HCT116 (cell line): ENCODE measurements around the gene NFKB1. TPM values are rescaled to one million over a fixed set of nuclear protein-coding genes. Genes with fewer than 3 reads are reported as not detected.

Experiments
- ATAC-seq: fragments of 200-7000 bp; cut with Tn5 transposase; 2 replicates; pipeline ENCODE4 v1.9.1; 2020; ENCODE audit warnings: mild to moderate bottlenecking, moderate library complexity
- BruUV-seq: library from RNA; stranded (reverse); fragments of 400-500 nt; replicated peaks from 2 replicates; lab custom pipeline; 2021; lab: Mats Ljungman, UMichigan
- CTCF ChIA-PET: fragments of 300-600 bp; sonication (Branson Sonifier 250); formaldehyde crosslinking; loops from one replicate; lab custom pipeline; 2021; ENCODE audit warnings: antibody characterized with exemption; lab: Charles Lee
- POLR2A ChIA-PET: fragments of 300-600, 350-600 bp; sonication (Branson Sonifier 250); formaldehyde crosslinking; loops from one replicate; lab custom pipeline; 2021; ENCODE audit warnings: antibody characterized with exemption; lab: Charles Lee
- RAD21 ChIA-PET, 2 experiments: fragments of 300-600 bp; sonication (Branson Sonifier 250); formaldehyde crosslinking; loops; one replicate each; lab custom pipeline; 2023; ENCODE audit warnings: low total read pairs in 2 of 2; ENCODE audit not compliant: uncharacterized antibody in 2 of 2, unreplicated experiment in 2 of 2, low non-redundant PET in 1 of 2; lab: Charles Lee
- DNase-seq: peaks from one replicate; pipeline ENCODE4 v3.0.0-alpha.2; 2010; ENCODE audit warnings: low read depth, low spot score
- H2AFZ ChIP-seq: fragments of 200-600 bp; shearing (Covaris generic), sonication (generic); 2 replicates; pipeline ENCODE4 v1.6.1; 2017; ENCODE audit warnings: low read depth, mixed run types, mixed read lengths, antibody characterized with exemption, low read length; ENCODE audit not compliant: poor library complexity, severe bottlenecking
- H3K27ac ChIP-seq: 2 replicates; pipeline ENCODE4 v1.5.1; 2012; ENCODE audit warnings: low read depth, low read length
- H3K27me3 ChIP-seq: fragments of 200-600 bp; sonication (generic); 2 replicates; pipeline ENCODE4 v1.6.1; 2016; ENCODE audit warnings: mixed run types, low read length, mixed read lengths; ENCODE audit not compliant: insufficient read depth
- H3K36me3 ChIP-seq, 2 experiments: fragments of 200-500 bp in 1 of 2; fragments of 200-600 bp in 1 of 2; sonication (Bioruptor generic) in 1 of 2; sonication (generic) in 1 of 2; 2 replicates each; pipeline versions ENCODE4 v1.5.1 to v1.6.1; 2014 to 2016; ENCODE audit warnings: low read length in 2 of 2, inconsistent platforms in 1 of 2, mixed read lengths in 1 of 2, mixed run types in 1 of 2; ENCODE audit not compliant: insufficient read depth in 2 of 2, control insufficient read depth in 1 of 2
- H3K4me1 ChIP-seq, 2 experiments: fragments of 200-600 bp in 1 of 2; sonication (generic) in 1 of 2; 2 replicates each; pipeline versions ENCODE4 v1.5.1 to v1.6.1; 2012 to 2017; ENCODE audit warnings: low read length in 2 of 2, inconsistent platforms in 1 of 2, mild to moderate bottlenecking in 1 of 2, mixed read lengths in 1 of 2, mixed run types in 1 of 2, moderate library complexity in 1 of 2; ENCODE audit not compliant: insufficient read depth in 2 of 2, control insufficient read depth in 1 of 2
- H3K4me2 ChIP-seq: fragments of 200-600 bp; sonication (generic); 2 replicates; pipeline ENCODE4 v1.6.1; 2017; ENCODE audit warnings: mixed run types, low read length, mixed read lengths
- H3K4me3 ChIP-seq, 2 experiments: fragments of 200-600 bp in 1 of 2; sonication (generic) in 1 of 2; replicated peaks in 1 of 2; 2 replicates each; pipeline ENCODE4 v1.5.1; 2011 to 2016; ENCODE audit warnings: low read length in 2 of 2, control low read depth in 1 of 2, low read depth in 1 of 2, mild to moderate bottlenecking in 1 of 2, mixed read lengths in 1 of 2, mixed run types in 1 of 2
- H3K79me2 ChIP-seq: fragments of 200-600 bp; sonication (generic); 2 replicates; pipeline ENCODE4 v1.6.1; 2017; ENCODE audit warnings: mild to moderate bottlenecking, mixed run types, low read length, moderate library complexity, mixed read lengths; ENCODE audit not compliant: insufficient read depth
- H3K9ac ChIP-seq: fragments of 200-600 bp; sonication (generic); 2 replicates; pipeline ENCODE4 v1.6.1; 2016; ENCODE audit warnings: low read length, mixed read lengths
- H3K9me2 ChIP-seq: fragments of 200-600 bp; sonication (generic), shearing (Covaris generic); 2 replicates; pipeline ENCODE4 v1.6.1; 2017; ENCODE audit warnings: mixed run types, mild to moderate bottlenecking, moderate library complexity; ENCODE audit not compliant: insufficient read depth
- H3K9me3 ChIP-seq, 2 experiments: fragments of 200-500 bp in 1 of 2; fragments of 200-600 bp in 1 of 2; sonication (Bioruptor generic) in 1 of 2; sonication (generic) in 1 of 2; 2 replicates each; pipeline ENCODE4 v1.6.1; 2014 to 2017; ENCODE audit warnings: low read length in 2 of 2, mixed read lengths in 2 of 2, inconsistent platforms in 1 of 2, low read depth in 1 of 2, mild to moderate bottlenecking in 1 of 2, mixed run types in 1 of 2, moderate library complexity in 1 of 2; ENCODE audit not compliant: control insufficient read depth in 1 of 2, insufficient read depth in 1 of 2
- H4K20me1 ChIP-seq: fragments of 200-600 bp; sonication (generic), shearing (Covaris generic); 2 replicates; pipeline ENCODE4 v1.6.1; 2017; ENCODE audit warnings: mixed run types, mild to moderate bottlenecking, moderate library complexity; ENCODE audit not compliant: insufficient read depth
- ATF3 ChIP-seq: IDR thresholded peaks from 2 replicates; pipeline ENCODE4 v1.6.1; 2012
- CEBPB ChIP-seq: IDR thresholded peaks from 2 replicates; pipeline ENCODE4 v1.6.1; 2012; ENCODE audit warnings: low read depth
- CTCF ChIP-seq, 3 experiments: fragments of 200-600 bp in 1 of 3; sonication (generic) in 1 of 3; IDR thresholded peaks in 2 of 3; conservative IDR thresholded peaks in 1 of 3; 2 replicates each; pipeline ENCODE4 v1.5.1; 2012 to 2017; ENCODE audit warnings: low read depth in 2 of 3, low read length in 2 of 3, antibody characterized with exemption in 1 of 3, borderline replicate concordance in 1 of 3, control low read depth in 1 of 3, mild to moderate bottlenecking in 1 of 3, mixed read lengths in 1 of 3, mixed run types in 1 of 3, moderate library complexity in 1 of 3; ENCODE audit not compliant: insufficient read depth in 1 of 3
- EZH2phosphoT487 ChIP-seq: fragments of 200-600 bp; IDR thresholded peaks from 2 replicates; pipeline ENCODE4 v1.6.1; 2018; ENCODE audit warnings: antibody characterized with exemption, borderline replicate concordance
- JUND ChIP-seq: IDR thresholded peaks from 2 replicates; pipeline ENCODE4 v1.6.1; 2012
- POLR2A ChIP-seq: IDR thresholded peaks from 2 replicates; pipeline ENCODE4 v1.7.0; 2011; ENCODE audit warnings: borderline replicate concordance; ENCODE audit not compliant: insufficient read depth, insufficient read length; ENCODE audit errors: extremely low read depth
- POLR2AphosphoS5 ChIP-seq: IDR thresholded peaks from 2 replicates; pipeline ENCODE4 v1.6.1; 2011; ENCODE audit warnings: mild to moderate bottlenecking, low read depth, low read length, moderate library complexity
- RAD21 ChIP-seq: IDR thresholded peaks from 2 replicates; pipeline ENCODE4 v1.6.1; 2012; ENCODE audit warnings: low read depth, mild to moderate bottlenecking
- SRF ChIP-seq: IDR thresholded peaks from 2 replicates; pipeline ENCODE4 v1.6.1; 2012; ENCODE audit warnings: low read depth
- TCF7L2 ChIP-seq: IDR thresholded peaks from 2 replicates; pipeline ENCODE4 v1.7.0; 2011; ENCODE audit warnings: borderline replicate concordance, inconsistent platforms; ENCODE audit not compliant: insufficient read depth, insufficient read length; ENCODE audit errors: extremely low read depth
- YY1 ChIP-seq: IDR thresholded peaks from 2 replicates; pipeline ENCODE4 v1.6.1; 2011; ENCODE audit warnings: low read length, low read depth, moderate library complexity, mild to moderate bottlenecking; ENCODE audit not compliant: insufficient replicate concordance; ENCODE audit errors: extremely low read depth
- ZNF274 ChIP-seq: fragments of 200-500 bp; sonication (Bioruptor generic); IDR thresholded peaks from 2 replicates; pipeline ENCODE4 v1.6.1; 2014; ENCODE audit warnings: mild to moderate bottlenecking, low read depth, low read length, inconsistent platforms
- intact Hi-C: fragments of 100-400 bp; cut with micrococcal nuclease; formaldehyde crosslinking; loops from 2 replicates; pipeline ENCODE4 v1.10.0; 2022
- total RNA-seq: library from RNA; stranded (reverse); gene quantifications from one replicate; pipeline ENCODE4 v1.2.1, GENCODE V29; 2021; ENCODE audit not compliant: unreplicated experiment
- TF ChIP-seq, protein P1 (sequence below): IDR thresholded peaks from 2 replicates; pipeline ENCODE4 v1.6.1; 2012
- TF ChIP-seq, protein P2 (sequence below): IDR thresholded peaks from 2 replicates; pipeline ENCODE4 v1.6.1; 2011; ENCODE audit warnings: mild to moderate bottlenecking, low read length, moderate library complexity; ENCODE audit not compliant: insufficient replicate concordance; ENCODE audit errors: extremely low read depth

NFKB1 gene
- total RNA-seq, 1 experiment from 2014 or later: 29.4 TPM

GRCh38 chr4:102546635-102547034 is 45.5 kb downstream of the NFKB1 start:
- Histone ChIP-seq H3K4me1 (no peaks in the 10 kb centered on the region), H3K4me2 (no peak overlapping the region), H3K36me3 (no peaks in the 10 kb centered on the region), H4K20me1 (no peaks in the 10 kb centered on the region), H3K9me3 (no peaks in the 10 kb centered on the region), H3K27me3 (no peaks in the 10 kb centered on the region), H3K9ac (no peak overlapping the region), H3K4me3 (no peak overlapping the region), H3K9me2 (no peaks in the 10 kb centered on the region), H2AFZ (no peak overlapping the region), H3K79me2 (no peaks in the 10 kb centered on the region), H3K27ac (no peak overlapping the region)
- ChIA-PET POLR2A (no interaction called here), RAD21 (no interaction called here), CTCF (no interaction called here)
- ATAC-seq (no peak), DNase-seq (no peak)
- TF ChIP-seq ATF3 (no peak), TCF7L2 (no peak), CTCF (IDR thresholded peaks at IDR 0.05 in 2 of 3, conservative IDR thresholded peaks at IDR 0.05 in 1 of 3; ENCODE audit: borderline replicate concordance in 1 of 3, insufficient read depth in 1 of 3, low read depth in 2 of 3, low read length in 2 of 3) (no peak), POLR2AphosphoS5 (no peak), JUND (no peak), SRF (no peak), POLR2A (no peak), EZH2phosphoT487 (no peak), CEBPB (no peak), YY1 (no peak), ZNF274 (no peak), RAD21 (no peak)
- TF ChIP-seq, protein P1, sequence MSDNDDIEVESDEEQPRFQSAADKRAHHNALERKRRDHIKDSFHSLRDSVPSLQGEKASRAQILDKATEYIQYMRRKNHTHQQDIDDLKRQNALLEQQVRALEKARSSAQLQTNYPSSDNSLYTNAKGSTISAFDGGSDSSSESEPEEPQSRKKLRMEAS: no peak
- TF ChIP-seq, protein P2, sequence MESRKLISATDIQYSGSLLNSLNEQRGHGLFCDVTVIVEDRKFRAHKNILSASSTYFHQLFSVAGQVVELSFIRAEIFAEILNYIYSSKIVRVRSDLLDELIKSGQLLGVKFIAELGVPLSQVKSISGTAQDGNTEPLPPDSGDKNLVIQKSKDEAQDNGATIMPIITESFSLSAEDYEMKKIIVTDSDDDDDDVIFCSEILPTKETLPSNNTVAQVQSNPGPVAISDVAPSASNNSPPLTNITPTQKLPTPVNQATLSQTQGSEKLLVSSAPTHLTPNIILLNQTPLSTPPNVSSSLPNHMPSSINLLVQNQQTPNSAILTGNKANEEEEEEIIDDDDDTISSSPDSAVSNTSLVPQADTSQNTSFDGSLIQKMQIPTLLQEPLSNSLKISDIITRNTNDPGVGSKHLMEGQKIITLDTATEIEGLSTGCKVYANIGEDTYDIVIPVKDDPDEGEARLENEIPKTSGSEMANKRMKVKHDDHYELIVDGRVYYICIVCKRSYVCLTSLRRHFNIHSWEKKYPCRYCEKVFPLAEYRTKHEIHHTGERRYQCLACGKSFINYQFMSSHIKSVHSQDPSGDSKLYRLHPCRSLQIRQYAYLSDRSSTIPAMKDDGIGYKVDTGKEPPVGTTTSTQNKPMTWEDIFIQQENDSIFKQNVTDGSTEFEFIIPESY: no peak
- BruUV-seq: no TSS peak
- intact Hi-C loops: no loop called here
